ENCODE measurements around the gene GZMM.

Gene GZMM

GRCh38 chr19:573519-573825 is 29.6 kb downstream of the GZMM start:
- no peak for TF ChIP-seq CTCF (IDR thresholded peaks at IDR 0.05; ENCODE audit: low read depth, low read length, missing control alignments)
- no peak for DNase-seq (ENCODE audit: extremely low read depth, low read depth)

GRCh38 chr19:574658-575526 is 31.0 kb downstream of the GZMM start:
- TF ChIP-seq CTCF (IDR thresholded peaks at IDR 0.05; ENCODE audit: low read depth, low read length, missing control alignments), result no peak
- no peak for DNase-seq (ENCODE audit: extremely low read depth, low read depth)
- peak overlapping the region; percentile 99 for H3K4me3 ChIP-seq (replicated peaks; ENCODE audit: low read depth, low read length)

More at GRCh38 chr19:573519-573825, 29.6 kb downstream of the GZMM start:
- H3K4me3 ChIP-seq (replicated peaks; ENCODE audit: low read depth, low read length), result peak overlapping the region; percentile 99

GRCh38 chr19:575527-576506 is 32.0 kb downstream of the GZMM start:
- H3K4me3 ChIP-seq (replicated peaks; ENCODE audit: low read depth, low read length), result peak overlapping the region; percentile 99
- no peak for TF ChIP-seq CTCF (IDR thresholded peaks at IDR 0.05; ENCODE audit: low read depth, low read length, missing control alignments)
- no peak for DNase-seq (ENCODE audit: extremely low read depth, low read depth)

- no peak for TF ChIP-seq CTCF (IDR thresholded peaks at IDR 0.05; ENCODE audit: low read depth, low read length, missing control alignments)
- 0 out of 2 replicates have a peak overlapping the region, but pooled peaks have one; percentile 4 for H3K4me3 ChIP-seq (replicated peaks; ENCODE audit: low read depth, low read length)
- DNase-seq (ENCODE audit: extremely low read depth, low read depth), result no peak
These were observed 33.0 kb downstream of the GZMM start for GRCh38 chr19:576768-577438.

- DNase-seq (ENCODE audit: extremely low read depth, low read depth), result no peak
- no peak overlapping the region for H3K4me3 ChIP-seq (replicated peaks; ENCODE audit: low read depth, low read length)
- no peak for TF ChIP-seq CTCF (IDR thresholded peaks at IDR 0.05; ENCODE audit: low read depth, low read length, missing control alignments)
These were observed 33.9 kb downstream of the GZMM start for GRCh38 chr19:577439-578392.

Measured in HFF-Myc (cell line).